Measurements from ENCODE around the gene PAN3.

PAN3 gene

DNA sequence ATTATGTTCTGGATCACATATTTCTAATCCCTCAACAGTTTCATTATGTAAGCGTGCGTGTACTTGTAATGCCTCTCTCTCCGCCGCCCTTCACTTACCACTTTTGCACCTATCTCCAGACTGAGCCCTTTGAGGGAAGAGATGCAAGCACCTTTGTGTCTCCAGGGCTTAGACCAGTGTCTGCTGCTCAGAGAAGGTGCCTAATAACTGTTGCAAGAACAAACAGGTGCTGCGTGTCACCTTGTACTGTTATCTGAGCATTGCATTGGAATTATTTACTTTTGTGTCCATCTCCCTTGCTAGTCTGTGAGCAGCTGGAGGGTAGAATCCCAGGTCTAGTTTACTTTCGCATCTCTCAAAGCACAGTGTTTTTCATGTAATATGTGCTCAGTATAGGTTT lies 200.4 kb downstream of the PAN3 start:
- no peak for DNase-seq (ENCODE audit: low read depth)

DNA sequence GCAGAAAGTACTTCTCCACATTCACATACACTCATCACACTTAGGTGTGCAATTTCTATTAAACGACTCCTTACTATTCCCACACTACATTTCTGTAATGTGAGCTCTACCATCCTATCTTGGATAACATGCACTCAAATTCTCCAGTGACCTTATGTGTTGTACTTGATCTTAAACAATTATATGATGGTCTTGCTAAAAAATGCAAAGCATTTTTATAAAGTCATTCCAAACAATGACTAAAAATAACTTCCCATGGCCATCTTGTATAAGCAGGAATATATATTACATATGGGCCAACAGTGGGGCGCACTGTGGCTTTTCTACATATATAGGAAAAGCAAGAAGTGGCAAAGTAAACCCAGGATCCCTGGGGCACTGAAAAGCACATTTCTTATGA lies 201.1 kb downstream of the PAN3 start:
- DNase-seq (ENCODE audit: low read depth): no peak

DNA sequence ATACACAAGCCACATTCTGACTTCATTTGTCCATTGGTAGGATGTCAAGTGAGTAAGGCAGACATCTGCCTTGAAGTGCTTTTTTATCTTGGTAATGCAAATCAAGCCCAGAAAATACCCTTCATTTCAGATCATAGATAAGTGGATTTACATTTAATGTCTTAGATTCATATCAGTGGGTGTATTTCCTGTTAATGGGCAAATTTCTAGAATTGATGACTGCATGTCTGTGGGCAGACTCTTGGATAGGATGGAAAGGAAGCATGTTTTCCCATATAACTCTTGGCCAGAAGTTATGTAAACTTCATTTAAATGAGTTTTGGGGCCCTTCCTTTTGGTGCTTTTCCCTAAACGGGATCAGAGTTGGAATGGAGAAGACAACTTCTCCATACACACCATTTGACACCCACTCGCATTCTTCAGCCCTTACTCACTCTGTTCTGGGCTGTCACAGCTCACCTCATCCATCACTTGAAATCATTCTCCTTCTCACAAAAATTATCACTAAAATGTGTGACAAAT lies 202.0 kb downstream of the PAN3 start:
- DNase-seq (ENCODE audit: low read depth): no peak

DNA sequence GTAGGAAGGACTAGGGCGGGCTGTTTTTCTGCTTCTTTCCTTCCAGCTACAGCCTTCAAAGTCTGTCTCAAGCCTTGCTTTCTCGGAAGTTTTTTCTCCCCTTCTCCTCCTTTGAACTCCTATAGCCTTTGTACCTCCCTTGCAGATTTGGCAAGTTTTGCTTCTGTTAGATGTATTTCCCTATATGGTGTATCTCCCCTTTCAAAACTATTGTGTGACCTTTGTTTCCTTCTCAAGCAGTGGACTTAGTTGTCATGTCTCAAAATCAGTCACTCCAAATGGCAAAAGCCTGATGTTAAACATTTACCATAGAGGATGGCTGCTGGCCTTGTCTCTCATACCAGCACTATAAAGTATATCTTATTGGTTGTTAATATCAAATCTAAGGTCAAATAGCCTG lies 203.9 kb downstream of the PAN3 start:
- no peak for DNase-seq (ENCODE audit: low read depth)

DNA sequence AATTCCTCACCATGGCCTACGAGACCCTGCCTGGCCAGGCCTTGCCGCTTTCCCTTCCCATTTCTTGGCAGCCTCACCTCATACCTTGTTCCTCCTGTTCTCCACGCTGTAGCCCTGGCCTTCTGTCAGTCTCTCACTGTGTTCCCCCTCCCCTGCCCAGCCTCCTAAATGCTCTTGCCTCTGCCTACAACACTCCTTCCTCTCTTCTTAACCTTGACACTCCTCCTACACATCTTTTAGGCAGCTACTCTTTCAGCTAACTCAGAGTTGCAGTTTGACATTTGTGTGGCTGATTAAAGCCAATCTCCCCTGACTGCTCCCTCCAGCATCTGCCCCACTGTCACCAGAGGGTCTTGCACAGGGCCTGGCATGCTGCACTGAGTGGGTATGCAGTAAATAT lies 205.8 kb downstream of the PAN3 start:
- no peak for DNase-seq (ENCODE audit: low read depth)

Measured in stimulated activated CD8-positive, alpha-beta memory T cell treated with anti-CD3 and anti-CD28 coated beads, Interleukin-12 subunit alpha, Interleukin-12 subunit beta, amount 100 ng/mL, for 4 hours (primary cell).